NK-92 (cell line): ENCODE data around the gene CYSTM1.

ENCODE experiments used
- DNase-seq: peaks from one replicate; lab custom pipeline; 2025; ENCODE audit not compliant: unreplicated experiment; lab: John Stamatoyannopoulos, UW

Gene CYSTM1

DNA sequence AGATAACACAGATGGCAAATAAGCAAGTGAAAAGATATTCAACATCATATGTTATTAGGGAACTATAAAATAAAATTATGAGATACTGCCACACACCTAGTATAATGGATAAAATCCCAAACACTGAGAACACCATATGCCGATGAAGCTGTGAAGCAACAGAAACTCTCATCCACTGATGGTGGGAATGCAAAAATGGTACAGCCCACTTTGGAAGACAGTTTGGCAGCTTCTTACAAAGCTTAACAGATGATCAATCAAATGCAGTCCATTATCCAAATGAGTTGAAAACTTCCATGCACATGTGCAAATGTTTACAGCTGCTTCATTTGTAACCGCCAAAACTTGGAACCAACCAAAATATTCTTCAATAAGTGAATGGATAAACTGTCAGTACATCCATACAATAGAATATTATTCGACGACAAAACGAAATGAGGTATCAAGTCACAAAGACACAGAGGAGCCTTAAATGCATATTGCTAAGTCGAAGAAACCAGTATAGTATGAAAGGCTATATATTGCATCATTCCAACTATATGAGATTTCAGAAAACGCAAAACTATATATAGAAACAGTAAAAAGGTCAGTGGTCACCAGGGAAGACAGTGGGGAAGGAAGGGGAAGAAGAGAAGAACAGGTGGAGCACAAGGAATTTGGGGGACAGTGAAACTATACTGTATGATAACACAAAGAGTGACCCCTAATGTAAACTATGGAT is 113.0 kb downstream of the CYSTM1 start:
- no peak for DNase-seq

DNA sequence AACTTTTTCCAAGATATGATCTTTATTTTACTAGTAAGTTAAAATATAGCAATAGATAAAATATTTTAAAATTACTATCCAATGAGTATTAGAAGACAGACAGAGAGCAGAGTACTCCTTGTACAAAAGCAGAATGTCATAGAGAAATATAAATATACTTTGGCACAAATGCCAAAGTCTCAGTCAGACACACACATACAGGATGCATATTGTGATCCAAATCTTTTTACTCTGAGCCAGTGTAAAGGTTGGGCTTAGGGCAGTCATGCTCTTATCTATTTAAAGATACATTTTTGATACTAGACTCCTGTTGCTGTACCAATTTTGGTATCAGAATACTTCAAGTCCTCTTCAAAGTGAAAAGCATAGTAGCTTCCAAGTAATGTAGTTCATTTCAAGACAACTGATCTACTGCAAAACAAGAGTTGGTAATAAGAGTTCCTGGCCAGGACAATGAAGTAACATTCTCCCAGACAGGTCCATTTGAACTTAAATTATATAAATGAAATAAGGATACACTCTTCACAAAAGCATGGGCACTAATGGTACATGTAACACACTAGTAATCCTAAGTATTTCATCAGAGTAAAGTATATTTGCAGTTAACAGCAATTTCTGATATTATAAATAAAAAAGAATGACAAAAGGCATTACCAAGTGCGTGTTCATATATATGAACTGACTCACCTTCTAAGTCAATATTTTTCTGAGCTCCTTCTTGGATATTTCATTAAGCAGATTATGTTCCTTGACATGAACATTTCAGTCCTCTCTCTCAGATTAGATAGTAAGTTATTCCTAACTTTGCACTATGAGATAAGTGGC is 117.4 kb downstream of the CYSTM1 start:
- no peak for DNase-seq
